GM18511 (cell line): Measurements from ENCODE around the gene ACSM2B.
"Not testable (repeated sequence)": the region's sequence is repeated elsewhere in the genome, so short reads cannot be mapped to it uniquely, and the experiment has no call there.

Experiments
- ATAC-seq: cut with Tn5 transposase; IDR thresholded peaks from one replicate; pipeline ENCODE4 v1.9.1; 2021; ENCODE audit warnings: mild to moderate bottlenecking, moderate library complexity; ENCODE audit not compliant: unreplicated experiment

Gene ACSM2B, protein sequence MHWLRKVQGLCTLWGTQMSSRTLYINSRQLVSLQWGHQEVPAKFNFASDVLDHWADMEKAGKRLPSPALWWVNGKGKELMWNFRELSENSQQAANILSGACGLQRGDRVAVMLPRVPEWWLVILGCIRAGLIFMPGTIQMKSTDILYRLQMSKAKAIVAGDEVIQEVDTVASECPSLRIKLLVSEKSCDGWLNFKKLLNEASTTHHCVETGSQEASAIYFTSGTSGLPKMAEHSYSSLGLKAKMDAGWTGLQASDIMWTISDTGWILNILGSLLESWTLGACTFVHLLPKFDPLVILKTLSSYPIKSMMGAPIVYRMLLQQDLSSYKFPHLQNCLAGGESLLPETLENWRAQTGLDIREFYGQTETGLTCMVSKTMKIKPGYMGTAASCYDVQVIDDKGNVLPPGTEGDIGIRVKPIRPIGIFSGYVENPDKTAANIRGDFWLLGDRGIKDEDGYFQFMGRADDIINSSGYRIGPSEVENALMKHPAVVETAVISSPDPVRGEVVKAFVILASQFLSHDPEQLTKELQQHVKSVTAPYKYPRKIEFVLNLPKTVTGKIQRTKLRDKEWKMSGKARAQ

DNA sequence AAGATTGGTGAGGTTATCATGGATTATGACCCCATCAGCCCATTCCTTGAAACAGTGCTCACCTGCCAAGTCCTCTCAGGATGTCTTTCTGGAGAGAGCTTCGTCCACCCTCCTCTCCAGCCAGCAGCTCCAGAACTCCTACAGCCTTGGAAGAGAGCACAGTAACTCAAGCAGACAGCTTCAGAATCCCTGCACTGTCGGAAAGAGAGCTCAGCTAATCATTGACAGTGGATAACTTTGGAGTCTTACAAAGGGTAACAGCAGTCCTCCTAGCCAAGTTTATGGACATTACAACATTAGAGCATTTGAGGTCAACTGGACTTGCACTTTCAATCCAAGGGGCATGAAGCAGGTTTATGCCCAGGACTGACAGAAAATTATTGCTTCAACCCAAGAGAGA, at the start of gene ACSM2B:
TSS of gene ACSM2B (minus strand) at position 223 of the 400 bp plus-strand sequence. CDS start 11,522 bp downstream, outside the sequence.
- not testable (repeated sequence) for ATAC-seq

DNA sequence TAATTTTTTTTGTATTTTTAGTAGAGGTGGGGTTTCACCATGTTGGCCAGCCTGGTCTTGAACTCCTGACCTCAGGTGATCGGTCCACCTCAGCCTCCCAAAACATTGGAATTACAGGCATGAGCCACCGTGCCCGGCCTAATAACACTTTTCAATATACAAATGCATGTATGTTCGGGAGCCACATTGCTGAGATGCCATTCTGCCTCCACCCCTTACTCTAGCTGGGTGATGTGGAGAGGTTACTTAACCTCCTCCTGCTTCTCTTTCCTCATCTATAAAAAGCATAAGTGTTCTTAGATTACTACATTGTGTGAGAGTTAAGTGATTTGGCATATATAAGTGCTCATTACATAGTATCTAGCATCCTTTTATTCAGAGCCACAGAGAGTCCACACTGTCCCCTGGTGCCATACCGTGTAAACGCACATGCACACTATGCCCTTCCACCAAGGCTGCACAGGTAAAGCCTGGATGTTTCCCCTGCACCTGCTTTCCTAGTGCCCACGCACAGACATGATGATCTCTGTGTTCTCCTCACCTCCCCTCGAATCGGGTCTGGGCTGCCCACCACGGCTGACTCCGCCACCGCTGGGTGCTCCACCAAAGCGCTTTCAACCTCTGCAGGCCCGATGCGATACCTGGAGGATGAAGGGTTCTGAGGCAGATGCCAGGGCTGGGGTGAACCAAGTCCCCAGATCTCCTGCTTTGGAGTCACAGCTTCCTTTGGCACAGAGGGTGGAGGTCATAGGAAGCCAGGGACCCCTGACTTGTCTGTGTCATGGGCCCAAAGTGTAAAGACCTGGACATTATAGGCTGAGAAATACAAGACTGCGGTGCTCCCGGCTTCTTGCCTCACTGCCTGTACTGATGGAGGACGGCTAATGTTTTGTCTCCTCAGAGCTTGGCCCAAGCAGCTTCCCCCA, 49.0 kb upstream of the ACSM2B start:
- ATAC-seq = no peak

DNA sequence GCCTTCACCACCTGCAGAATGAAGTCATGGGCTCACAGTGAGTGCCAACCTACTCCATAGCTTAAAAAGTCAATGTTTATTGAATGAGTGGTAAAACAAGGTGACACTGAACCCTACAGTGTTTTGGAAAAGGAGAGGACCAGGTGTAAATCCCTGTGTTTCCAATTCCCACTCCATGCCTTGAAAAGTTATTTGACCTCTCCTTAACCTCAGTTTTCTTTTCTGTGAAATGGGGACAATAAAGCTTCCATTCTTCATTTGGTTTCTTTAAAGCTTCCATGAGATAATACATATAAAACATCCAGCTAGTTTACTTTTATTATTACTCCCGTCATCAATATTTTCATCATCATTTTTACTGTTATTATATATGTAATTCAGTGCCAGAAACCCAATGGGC, 48.0 kb upstream of the ACSM2B start:
- ATAC-seq = no peak

DNA sequence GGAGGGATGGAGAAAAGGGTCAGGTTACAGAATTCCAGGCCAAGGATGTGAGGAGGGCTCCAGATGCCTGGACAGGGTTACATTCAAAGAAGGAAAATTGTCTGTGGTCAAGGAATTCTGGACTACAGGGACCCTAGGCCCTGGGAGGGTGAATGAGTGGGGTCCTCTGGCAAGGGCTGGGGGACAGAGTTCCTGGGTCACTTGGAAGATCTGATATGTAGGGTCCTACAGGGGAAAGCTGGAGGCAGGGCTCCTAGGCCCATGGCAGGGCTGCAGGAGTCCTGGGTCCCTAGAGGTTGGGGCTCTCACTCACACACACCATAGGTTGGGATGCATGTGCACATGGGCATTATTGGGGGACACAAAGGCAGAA, 46.3 kb upstream of the ACSM2B start:
- ATAC-seq = no peak

DNA sequence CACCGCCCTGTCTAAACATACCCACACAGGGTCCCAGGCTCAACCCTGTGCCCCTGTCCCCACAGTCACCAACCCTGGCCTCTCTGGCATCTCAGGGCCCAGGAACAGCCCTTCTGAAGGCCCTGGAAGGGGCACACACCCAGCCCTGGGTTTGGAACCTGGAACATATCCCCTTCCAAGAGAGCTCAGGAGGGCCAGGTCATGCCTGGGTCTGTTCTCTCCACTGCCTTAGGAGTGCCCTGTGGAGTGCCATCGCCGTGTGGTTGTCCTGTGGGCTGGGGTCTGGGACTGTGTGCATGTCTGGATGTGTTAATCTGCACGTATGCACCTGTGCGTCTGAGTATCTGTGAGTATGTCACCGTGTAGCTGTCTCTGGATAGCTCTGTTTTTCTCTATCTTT, 45.2 kb upstream of the ACSM2B start:
- no peak for ATAC-seq

DNA sequence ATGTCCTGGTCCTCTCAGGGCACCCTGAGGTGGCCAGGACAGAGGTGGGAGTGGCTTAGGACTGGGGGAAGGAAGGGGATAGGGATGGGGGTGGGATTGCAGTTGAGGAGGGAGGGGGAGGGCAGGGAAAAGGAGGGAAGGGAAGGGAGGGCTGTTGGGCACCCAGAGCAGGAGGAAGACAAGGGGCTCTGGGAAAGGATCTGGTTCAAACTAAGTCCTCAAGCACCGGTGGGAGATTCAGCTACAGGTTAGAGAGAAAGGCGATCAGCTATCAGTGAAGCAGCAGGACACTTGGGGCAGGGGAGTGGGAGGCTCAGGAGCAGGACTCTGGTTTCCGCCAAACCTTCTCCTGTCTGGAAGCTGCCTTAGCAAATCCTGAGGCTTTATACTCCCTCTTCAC, 44.6 kb upstream of the ACSM2B start:
- no peak for ATAC-seq

DNA sequence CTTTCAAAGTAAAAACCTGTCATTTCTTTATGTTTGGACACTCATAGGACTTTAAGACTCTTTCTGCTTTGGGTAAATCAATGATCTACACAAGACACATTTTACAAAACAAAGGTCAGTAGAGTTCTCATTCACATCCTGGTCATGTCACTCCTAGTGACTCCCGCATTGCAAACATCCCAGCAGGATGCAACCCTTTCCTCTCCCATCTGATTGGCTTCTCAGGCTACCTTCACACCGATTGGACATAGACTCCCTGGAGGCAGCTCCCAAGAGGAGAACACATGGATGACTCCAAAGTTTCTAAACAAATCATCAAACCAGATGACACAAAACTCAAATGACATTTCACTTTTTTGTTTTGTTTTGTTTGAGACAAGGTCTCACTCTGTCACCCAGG, 43.8 kb upstream of the ACSM2B start:
- ATAC-seq = no peak

DNA sequence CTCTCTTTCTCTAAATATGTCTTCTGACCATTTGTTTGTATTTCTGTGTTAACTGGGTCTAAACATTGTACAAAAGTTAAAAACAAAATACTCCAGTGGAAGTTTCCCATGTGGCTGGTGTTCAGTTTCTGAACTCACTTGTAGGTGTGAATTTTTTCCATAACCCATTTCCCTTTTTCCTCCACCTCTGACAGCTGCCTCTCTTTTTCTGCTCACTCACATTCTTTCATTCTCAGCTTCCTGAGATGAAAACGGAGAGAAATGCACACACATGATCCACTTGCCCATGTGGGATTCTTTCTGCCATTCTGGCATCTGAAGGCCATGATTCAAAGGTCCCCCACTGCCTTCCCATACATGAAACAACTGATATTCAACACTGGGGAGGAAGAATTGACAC, 41.1 kb upstream of the ACSM2B start:
- ATAC-seq = no peak

DNA sequence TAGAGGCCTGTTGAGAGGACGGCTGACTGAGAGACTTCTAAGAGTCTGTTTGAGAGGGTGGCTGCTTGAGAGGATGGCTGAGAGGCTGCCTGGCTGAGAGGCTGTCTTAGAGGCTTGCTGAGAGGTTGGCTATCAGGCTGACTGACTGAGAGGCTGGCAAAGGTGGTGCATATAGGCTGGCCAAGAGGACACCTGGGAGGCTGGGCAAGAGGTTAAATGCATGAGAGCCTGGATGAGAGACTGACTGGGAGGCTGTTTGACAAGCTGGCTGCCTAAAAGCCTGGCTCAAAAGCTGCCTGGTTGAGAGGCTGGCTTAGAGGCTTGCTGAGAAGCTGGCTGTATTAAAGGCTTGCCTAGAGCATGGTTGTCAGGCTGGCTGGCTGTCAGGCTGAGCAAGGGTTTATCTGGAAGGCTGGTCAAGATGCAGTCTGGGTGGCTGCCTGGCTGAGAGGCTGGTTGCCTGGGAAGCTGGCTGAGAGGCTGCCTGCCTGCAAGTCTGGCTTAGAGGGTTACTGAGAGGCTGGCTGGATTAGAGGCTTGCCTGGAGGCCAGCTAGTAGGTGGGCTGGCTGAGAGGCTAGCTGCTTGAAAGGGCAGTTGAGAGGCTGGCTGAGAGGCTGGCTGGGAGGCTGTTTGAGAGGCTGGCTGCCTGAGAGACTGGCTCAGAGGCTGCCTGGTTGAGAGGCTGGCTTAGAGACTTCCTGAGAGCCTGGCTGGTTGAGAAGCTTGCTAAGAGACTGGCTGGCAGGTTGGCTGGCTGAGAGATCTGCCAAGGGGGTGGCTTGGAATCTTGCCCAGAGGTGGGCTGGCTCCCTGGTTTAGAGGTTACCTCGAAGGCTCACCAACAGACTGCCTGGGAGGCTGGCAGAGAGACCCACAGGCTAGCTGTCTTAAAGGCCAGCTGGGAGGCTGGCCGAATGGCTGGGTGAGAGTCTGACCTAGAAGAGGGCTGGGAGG, 38.3 kb upstream of the ACSM2B start:
- no peak for ATAC-seq

DNA sequence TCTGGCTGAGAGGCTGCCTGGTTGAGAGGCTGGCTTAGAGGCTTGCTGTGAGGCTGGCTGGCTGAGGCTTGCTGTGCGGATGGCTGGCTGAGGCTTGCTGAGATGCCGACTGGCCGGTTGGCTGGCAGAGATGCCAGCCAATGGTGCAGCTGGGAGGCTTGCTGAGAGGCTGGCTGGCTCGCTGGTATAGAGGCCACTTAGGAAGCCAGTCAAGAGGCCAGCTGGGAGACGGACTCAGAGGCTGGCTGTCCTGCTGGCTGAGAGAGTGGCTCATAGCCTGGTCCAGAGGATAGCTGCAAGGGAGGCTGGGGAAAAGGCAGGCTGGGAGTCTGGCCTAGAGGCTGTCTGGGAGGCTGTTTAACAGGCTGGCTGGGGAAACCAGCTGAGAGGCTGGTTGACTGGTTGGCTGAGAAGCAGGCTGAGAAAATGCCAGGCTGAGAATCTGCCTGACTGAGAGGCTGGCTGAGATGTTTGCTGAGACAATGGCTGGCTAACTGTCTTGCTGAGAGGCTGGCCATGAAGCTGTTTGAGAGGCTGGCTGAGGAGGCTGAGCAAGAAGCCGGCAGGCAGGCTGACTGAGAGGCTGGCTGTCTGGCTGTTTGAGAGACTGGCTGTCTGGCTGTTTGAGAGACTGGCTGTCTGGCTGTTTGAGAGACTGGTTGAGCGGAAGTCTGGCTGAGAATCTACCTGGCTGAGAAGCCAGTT, 37.5 kb upstream of the ACSM2B start:
- no peak for ATAC-seq

DNA sequence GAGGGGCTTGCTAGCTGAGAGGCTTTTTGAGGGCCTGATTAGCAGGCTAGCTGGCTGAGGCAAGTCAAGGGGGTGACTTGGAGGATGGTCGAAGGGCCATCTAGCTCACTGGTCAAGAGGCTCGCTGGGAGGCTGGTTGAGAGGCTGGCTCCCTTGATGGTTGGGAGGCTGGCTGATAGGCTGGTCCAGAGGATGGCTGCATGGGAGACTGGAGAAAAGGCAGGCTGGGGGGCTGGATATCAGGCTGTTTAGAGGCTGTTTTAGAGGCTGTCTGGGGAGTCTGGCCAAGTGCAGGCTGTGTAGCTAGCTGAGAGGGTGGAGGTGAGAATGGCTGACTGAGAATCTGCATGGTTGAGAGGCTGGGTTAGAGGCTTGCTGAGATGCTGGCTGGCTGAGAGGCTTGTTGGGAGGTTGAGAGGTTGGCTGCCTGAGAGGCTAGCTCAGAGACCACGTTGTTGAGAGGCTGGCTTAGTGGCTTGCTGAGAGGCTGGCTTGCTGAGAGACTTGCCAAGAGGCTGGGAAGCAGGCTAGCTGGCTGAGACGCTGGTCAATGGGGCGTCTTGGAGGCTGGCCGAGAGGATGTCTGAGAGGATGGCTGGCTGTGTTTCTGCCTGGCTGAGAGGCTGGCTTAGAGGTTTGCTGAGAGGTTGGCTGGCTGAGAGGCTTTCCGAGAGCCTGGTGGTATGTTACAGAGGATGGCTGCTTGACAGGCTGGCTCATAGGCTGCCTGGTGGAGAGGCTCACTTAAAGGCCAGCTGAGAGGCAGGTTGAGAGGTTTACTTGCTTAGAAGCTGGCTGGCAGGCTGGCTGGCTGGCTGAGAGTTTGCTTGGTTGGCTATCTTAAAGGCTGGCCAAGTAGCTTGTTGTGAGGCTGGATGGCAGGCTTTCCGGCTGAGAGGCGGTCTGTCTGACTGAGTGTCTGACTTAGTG, 36.6 kb upstream of the ACSM2B start:
- no peak for ATAC-seq

DNA sequence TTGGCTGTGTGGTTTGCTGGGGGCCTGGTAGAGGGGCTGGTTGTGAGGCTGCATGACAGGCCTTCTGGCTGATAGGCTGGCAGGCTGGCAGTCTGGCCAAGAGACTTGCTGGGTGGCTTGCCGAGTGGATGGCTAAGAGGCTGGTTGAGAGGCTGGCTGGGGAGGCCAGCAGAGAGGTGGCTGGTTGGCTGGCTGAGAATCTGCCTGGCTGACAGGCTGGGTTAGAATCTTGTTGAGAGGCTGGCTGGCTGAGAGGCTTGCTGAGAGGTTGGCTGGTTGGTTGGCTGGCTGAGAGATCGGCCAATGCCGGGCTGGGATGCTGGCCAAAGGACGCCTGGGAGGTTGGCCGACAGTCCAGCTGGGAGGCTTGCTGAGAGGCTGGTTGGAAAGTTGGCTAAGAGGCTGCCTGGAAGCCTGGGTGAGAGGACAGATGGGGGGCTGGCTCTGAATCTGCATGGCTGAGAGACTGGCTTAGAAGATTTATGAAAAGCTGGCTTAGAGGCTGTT, 35.9 kb upstream of the ACSM2B start:
- no peak for ATAC-seq

DNA sequence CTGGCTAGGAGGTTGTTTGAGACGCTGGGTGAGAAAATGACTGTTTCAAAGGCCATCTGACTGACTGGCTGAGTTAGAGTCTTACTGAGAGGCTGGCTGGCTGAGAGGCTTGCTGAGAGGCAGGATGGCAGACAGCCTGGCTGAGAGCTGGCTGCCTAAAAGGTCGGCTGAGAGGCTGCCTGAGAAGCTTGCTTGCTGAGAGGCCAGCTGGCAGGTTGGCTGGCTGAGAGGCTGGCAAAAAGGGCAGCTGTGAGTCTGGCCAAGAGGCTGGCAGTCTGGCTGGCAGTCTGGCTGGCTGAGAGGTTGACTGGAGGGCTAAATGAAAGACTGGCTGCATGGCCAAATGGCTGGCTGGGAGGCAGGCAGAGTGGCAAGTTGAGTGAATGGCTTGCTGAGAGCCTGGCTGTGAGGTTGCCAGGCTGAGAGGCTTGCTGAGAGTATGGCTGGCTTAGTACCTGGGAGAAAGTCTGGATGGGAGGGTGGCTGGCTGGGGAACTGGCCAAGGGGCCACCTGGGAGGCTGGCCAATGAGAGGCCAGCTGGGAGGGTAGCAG, 35.3 kb upstream of the ACSM2B start:
- no peak for ATAC-seq

DNA sequence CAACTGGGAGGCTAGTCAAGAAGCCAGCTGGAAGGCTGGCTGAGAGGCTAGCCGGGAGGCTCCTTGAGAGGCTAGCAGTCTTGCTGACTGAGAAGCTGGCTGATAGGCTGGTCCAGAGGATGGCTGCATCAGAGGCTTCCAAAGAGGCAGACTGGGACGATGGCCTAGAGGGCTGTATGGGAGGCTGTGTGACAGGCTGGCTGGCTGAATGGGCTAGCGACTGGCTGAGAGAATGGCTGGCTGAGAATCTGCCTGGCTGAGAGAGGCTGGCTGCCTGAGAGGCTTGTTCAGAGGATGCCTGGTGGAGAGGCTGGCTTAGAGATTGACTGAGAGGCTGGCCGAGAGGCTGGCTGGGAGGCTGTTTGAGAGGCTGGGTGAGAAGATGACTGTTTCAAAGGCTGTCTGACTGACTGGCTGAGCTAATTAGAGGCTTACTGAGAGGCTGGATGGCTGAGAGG, 34.8 kb upstream of the ACSM2B start:
- ATAC-seq = no peak

DNA sequence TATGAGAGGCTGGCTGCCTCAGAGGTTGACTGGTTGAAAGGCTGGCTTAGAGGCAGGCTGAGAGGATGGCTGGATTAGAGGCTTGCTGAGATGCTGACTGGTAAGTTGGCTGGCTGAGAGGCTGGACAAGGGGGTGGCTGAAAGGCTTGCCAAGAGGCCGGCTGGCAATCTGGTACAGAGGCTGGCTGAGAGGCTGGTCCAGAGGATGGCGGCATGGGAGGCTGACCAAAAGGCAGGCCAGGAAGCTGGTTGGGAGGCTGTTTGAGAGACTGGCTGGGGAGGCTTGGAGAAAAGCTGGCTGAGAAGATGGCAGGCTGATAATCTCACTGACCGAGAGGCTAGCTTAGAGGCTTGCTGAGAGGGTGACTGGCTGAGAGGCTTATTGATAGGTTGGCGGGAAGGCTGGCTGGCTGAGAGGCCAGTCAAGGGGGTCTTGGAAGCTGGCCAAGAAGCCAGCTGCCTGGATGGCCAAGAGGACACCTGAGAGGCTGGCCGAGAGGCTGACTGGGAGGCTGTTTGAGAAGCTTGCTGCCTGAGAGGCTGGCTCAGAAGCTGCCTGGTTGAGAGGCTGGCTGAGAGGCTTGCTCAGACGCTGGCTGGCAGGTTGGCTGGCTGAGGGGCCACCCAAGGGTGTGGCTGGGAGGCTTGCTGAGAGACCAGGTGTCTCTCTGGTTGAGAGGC, 34.2 kb upstream of the ACSM2B start:
- ATAC-seq = no peak

DNA sequence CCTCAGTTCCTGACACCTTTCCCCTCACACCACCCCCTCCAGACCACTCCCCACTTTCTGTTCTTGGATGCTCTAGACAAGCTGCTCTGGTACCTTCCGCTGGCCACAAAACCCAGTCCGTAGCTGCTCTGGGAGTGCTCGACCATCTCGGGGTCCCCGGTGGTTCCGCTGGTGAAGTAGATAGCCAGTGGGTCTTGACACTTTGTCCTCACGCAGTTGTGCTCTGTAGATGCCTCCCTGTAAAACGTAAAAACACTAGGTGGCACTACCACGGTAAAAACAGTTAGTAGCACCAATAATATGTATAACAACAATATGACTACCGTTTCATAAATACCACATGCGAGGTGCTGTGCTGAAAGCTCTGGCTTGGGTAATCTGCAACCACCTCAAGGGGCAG, 26.0 kb upstream of the ACSM2B start:
- not testable (repeated sequence) for ATAC-seq

DNA sequence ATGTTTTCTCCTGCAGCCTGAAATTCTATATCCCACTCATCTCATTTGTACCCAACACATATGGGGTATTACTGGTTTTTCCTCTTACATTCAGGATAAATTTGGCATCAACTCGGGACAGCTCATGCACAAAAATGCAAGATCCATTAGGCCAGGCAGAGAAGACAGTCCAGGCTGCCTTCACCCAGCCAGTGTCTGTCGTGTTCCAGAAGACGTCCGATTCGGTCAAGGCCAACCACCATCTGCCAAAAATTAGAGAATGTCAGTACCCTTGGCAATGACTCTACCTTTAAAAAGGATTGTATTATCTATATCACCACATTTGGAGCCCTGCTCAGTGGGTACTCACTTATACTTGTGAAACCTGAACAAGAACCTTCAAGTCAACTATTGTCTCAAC, 23.3 kb upstream of the ACSM2B start:
- ATAC-seq = not testable (repeated sequence)
